Loucy (cell line): Measurements from ENCODE around the gene TRABD2B.

Experiments
- H2AFZ ChIP-seq: fragments of 200-600 bp; sonication (generic); 2 replicates; pipeline ENCODE4 v1.6.0; 2016; ENCODE audit warnings: antibody characterized with exemption, mild to moderate bottlenecking, low read length, moderate library complexity
- H3F3A ChIP-seq: fragments of 200-600 bp; 2 replicates; pipeline ENCODE4 v1.6.0; 2016; ENCODE audit warnings: antibody characterized with exemption, low read depth, mild to moderate bottlenecking
- H3K27me3 ChIP-seq: fragments of 200-600 bp; sonication (generic); 2 replicates; pipeline ENCODE4 v1.6.1; 2014; ENCODE audit warnings: low read length, mild to moderate bottlenecking; ENCODE audit not compliant: insufficient read depth, poor library complexity, severe bottlenecking
- H3K36me3 ChIP-seq: fragments of 200-600 bp; sonication (generic); 2 replicates; pipeline ENCODE4 v1.6.1; 2016; ENCODE audit warnings: low read length; ENCODE audit not compliant: insufficient read depth
- H3K4me1 ChIP-seq: fragments of 200-600 bp; sonication (generic); 2 replicates; pipeline ENCODE4 v1.5.1; 2014; ENCODE audit warnings: low read length, mild to moderate bottlenecking; ENCODE audit not compliant: insufficient read depth, poor library complexity, severe bottlenecking
- H3K4me2 ChIP-seq: fragments of 200-600 bp; sonication (generic); 2 replicates; pipeline ENCODE4 v1.6.0; 2014; ENCODE audit warnings: antibody characterized with exemption, low read length, low read depth, mild to moderate bottlenecking; ENCODE audit not compliant: poor library complexity, severe bottlenecking
- H3K4me3 ChIP-seq: fragments of 200-600 bp; sonication (generic); 2 replicates; pipeline ENCODE4 v1.5.1; 2014; ENCODE audit warnings: low read length, mild to moderate bottlenecking, mixed read lengths; ENCODE audit not compliant: poor library complexity, severe bottlenecking
- H3K79me2 ChIP-seq: fragments of 200-600 bp; sonication (generic); 2 replicates; pipeline ENCODE4 v1.6.1; 2014; ENCODE audit warnings: low read length; ENCODE audit not compliant: insufficient read depth
- H3K9ac ChIP-seq: fragments of 200-600 bp; sonication (generic); 2 replicates; pipeline ENCODE4 v1.6.0; 2014; ENCODE audit warnings: mild to moderate bottlenecking, low read depth, low read length, moderate library complexity; ENCODE audit not compliant: poor library complexity, severe bottlenecking
- H3K9me2 ChIP-seq: fragments of 200-600 bp; sonication (generic); replicated peaks from 2 replicates; pipeline ENCODE4 v1.6.1; 2016; ENCODE audit warnings: low read depth, low read length, mixed read lengths
- H3K9me3 ChIP-seq: fragments of 200-600 bp; sonication (generic); 2 replicates; pipeline ENCODE4 v1.6.1; 2014; ENCODE audit warnings: mild to moderate bottlenecking, antibody characterized with exemption, low read length, low read depth; ENCODE audit not compliant: insufficient read depth
- H4K20me1 ChIP-seq: fragments of 200-600 bp; sonication (generic); 2 replicates; pipeline ENCODE4 v1.6.0; 2014; ENCODE audit warnings: antibody characterized with exemption, low read length, mild to moderate bottlenecking; ENCODE audit not compliant: insufficient read depth, poor library complexity, severe bottlenecking
- EZH2phosphoT487 ChIP-seq: fragments of 200-600 bp; IDR thresholded peaks from 2 replicates; pipeline ENCODE4 v1.6.1; 2018; ENCODE audit warnings: antibody characterized with exemption, mild to moderate bottlenecking, moderate library complexity, borderline replicate concordance
- TF ChIP-seq, protein P1 (sequence below): fragments of 200-600 bp; sonication (generic); conservative IDR thresholded peaks from 2 replicates; pipeline ENCODE4 v1.5.1; 2014; ENCODE audit warnings: mild to moderate bottlenecking, antibody characterized with exemption, low read length

Gene TRABD2B

GRCh38 chr1:47819574-47819888 is 177.7 kb downstream of the TRABD2B start:
- no peaks in the 10 kb centered on the region for H3K79me2 ChIP-seq
- H3F3A ChIP-seq, result no peaks in the 10 kb centered on the region
- no peaks in the 10 kb centered on the region for H3K36me3 ChIP-seq
- H3K27me3 ChIP-seq, result no peaks in the 10 kb centered on the region
- no peaks in the 10 kb centered on the region for H4K20me1 ChIP-seq
- H3K9me2 ChIP-seq, result no peaks in the 10 kb centered on the region
- H3K9ac ChIP-seq, result no peak overlapping the region
- no peak overlapping the region for H3K4me3 ChIP-seq
- no peak overlapping the region for H3K4me2 ChIP-seq
- no peaks in the 10 kb centered on the region for H3K4me1 ChIP-seq
- no peak overlapping the region for H2AFZ ChIP-seq
- TF ChIP-seq EZH2phosphoT487, result no peak
- TF ChIP-seq, protein P1, sequence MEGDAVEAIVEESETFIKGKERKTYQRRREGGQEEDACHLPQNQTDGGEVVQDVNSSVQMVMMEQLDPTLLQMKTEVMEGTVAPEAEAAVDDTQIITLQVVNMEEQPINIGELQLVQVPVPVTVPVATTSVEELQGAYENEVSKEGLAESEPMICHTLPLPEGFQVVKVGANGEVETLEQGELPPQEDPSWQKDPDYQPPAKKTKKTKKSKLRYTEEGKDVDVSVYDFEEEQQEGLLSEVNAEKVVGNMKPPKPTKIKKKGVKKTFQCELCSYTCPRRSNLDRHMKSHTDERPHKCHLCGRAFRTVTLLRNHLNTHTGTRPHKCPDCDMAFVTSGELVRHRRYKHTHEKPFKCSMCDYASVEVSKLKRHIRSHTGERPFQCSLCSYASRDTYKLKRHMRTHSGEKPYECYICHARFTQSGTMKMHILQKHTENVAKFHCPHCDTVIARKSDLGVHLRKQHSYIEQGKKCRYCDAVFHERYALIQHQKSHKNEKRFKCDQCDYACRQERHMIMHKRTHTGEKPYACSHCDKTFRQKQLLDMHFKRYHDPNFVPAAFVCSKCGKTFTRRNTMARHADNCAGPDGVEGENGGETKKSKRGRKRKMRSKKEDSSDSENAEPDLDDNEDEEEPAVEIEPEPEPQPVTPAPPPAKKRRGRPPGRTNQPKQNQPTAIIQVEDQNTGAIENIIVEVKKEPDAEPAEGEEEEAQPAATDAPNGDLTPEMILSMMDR, result no peak
- H3K9me3 ChIP-seq, result no peaks in the 10 kb centered on the region

DNA sequence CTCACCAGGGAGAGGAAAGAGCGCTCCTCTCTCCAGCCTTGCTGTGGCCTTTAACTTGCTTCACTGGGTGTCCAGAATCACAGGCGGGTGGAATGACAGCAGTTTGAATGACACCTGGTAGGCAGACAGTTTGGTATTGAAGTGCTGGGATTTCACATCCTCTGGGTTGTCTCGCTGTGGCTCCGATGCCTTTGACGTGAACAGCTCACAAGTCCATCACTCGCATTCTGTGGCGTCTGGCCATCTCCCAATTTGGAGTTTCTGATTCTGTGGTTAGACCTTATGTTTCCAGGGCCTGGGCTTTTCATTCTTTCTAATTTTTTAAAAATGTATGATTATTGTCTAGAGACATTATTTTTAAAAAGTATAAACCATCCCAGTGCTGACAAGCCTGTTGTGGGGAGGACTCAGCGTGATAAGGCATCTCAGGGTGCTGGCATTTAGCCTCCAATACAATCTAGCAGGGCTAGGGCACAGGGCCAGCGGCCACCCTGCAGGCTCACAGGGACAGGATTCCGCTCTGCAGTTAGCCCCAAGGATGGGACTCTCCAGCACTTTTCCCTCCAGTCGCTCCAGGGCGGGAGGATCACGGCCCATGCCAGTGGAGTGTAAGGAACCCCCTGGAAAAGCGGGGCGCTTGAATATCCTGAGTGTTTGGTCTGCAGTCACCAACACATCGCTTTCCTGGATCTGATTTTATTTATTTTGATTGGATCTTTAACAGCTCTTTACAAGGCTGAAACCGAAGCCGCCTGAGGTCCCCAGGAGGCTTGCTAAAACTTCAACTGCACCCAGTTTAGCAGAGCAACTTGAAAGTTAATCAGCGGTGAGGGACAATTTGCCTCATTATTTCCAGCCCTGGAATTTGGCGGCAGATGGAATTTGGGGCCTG is 178.3 kb downstream of the TRABD2B start:
- no peaks in the 10 kb centered on the region for H3K4me1 ChIP-seq
- H3K4me2 ChIP-seq, result no peak overlapping the region
- no peaks in the 10 kb centered on the region for H3F3A ChIP-seq
- TF ChIP-seq EZH2phosphoT487, result no peak
- TF ChIP-seq, protein P1, result no peak
- H4K20me1 ChIP-seq, result no peaks in the 10 kb centered on the region
- H2AFZ ChIP-seq, result no peak overlapping the region
- no peak overlapping the region for H3K4me3 ChIP-seq
- no peak overlapping the region for H3K9ac ChIP-seq
- no peaks in the 10 kb centered on the region for H3K27me3 ChIP-seq
- H3K79me2 ChIP-seq, result no peaks in the 10 kb centered on the region
- no peaks in the 10 kb centered on the region for H3K9me3 ChIP-seq
- H3K36me3 ChIP-seq, result no peaks in the 10 kb centered on the region
- no peaks in the 10 kb centered on the region for H3K9me2 ChIP-seq

DNA sequence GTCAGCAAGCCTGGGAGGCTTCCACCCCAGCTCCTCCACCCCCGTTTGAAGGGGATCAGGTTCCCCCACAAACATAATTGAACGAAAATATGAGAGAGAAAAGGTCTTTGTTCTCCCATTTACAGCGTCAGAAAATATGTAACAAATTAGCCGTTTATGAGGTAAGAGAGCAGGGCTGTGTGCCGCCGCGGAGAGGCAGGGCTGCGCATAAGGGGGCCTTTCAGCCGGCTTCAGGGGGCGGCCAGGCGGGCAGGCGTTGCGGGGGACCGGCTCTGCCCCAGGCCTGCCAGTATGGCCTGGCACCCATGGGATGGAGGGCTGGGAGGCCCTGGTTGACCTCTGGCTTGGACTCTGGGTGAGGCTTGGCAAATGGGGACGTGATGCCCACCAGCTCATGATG is 179.3 kb downstream of the TRABD2B start:
- Histone ChIP-seq H3K36me3 (no peaks in the 10 kb centered on the region), H3F3A (no peaks in the 10 kb centered on the region), H3K4me1 (no peaks in the 10 kb centered on the region), H3K79me2 (no peaks in the 10 kb centered on the region), H2AFZ (no peak overlapping the region), H4K20me1 (no peaks in the 10 kb centered on the region), H3K4me2 (no peak overlapping the region), H3K9ac (no peak overlapping the region), H3K9me2 (no peaks in the 10 kb centered on the region), H3K4me3 (no peak overlapping the region), H3K9me3 (no peaks in the 10 kb centered on the region), H3K27me3 (no peaks in the 10 kb centered on the region)
- TF ChIP-seq, protein P1, result no peak
- no peak for TF ChIP-seq EZH2phosphoT487
